Uterus (tissue), 4 donors: ENCODE measurements around the gene IL6ST. TPM values are rescaled to one million over a fixed set of nuclear protein-coding genes. Genes with fewer than 3 reads are reported as not detected.

ENCODE experiments used
- DNase-seq, 2 donors: peaks; one replicate each; pipeline ENCODE4 v3.0.0-alpha.2; 2019 to 2020
- H3K27ac ChIP-seq, 2 donors: fragments of 200-600 bp; sonication (generic); 1 replicate in 1 of 2; 2 replicates in 1 of 2; pipeline ENCODE4 v1.5.1; 2016 to 2018
- H3K27me3 ChIP-seq, 2 donors: fragments of 200-600 bp; sonication (generic); one replicate each; pipeline ENCODE4 v1.5.1; 2018 to 2019; ENCODE audit warnings: control low read depth in 1 of 2
- H3K36me3 ChIP-seq, 2 donors: fragments of 200-600 bp; sonication (generic); one replicate each; pipeline ENCODE4 v1.5.1; 2019; ENCODE audit warnings: control low read depth in 1 of 2
- H3K4me1 ChIP-seq, 2 donors: fragments of 200-600 bp; sonication (generic); one replicate each; pipeline ENCODE4 v1.5.1; 2018 to 2019; ENCODE audit warnings: control low read depth in 1 of 2
- H3K4me3 ChIP-seq, 2 donors: fragments of 200-600 bp; sonication (generic); 1 replicate in 1 of 2; 2 replicates in 1 of 2; pipeline ENCODE4 v1.5.1; 2018 to 2019; ENCODE audit warnings: mild to moderate bottlenecking in 1 of 2
- H3K9me3 ChIP-seq, 2 donors: fragments of 200-600 bp; sonication (generic); one replicate each; pipeline ENCODE4 v1.5.1; 2019; ENCODE audit warnings: control low read depth in 1 of 2
- POLR2A ChIP-seq, 2 donors: fragments of 450-650 bp; IDR thresholded peaks; one replicate each; pipeline ENCODE4 v1.6.1; 2016; ENCODE audit warnings: antibody characterized with exemption in 2 of 2, mild to moderate bottlenecking in 1 of 2, moderate library complexity in 1 of 2
- intact Hi-C: fragments of 100-400 bp; cut with DNase I; formaldehyde crosslinking; loops from one replicate; pipeline ENCODE4 v1.15.1; 2023; ENCODE audit warnings: low total_unique reads
- total RNA-seq, 4 donors: library from RNA; depleted of rRNA in 3 of 4; stranded (reverse); fragments of >200 nt in 3 of 4; gene quantifications; one replicate each; pipeline versions ENCODE4 v1.1.0 to v1.2.4, GENCODE V29; 2014 to 2023
- TF ChIP-seq, protein P1 (sequence below), 4 experiments: fragments of 200-600 bp in 2 of 4; fragments of 450-650 bp in 2 of 4; sonication (generic) in 2 of 4; IDR thresholded peaks; one replicate each; pipeline ENCODE4 v1.5.1; 2016 to 2019; ENCODE audit warnings: antibody characterized with exemption in 4 of 4, mild to moderate bottlenecking in 2 of 4, moderate library complexity in 1 of 4
- donor health status: DM: yes; HTN: yes; CAD: no.

The IL6ST gene
- total RNA-seq, 4 donors from 2014 or later: 147 to 414 (median 364) TPM

DNA sequence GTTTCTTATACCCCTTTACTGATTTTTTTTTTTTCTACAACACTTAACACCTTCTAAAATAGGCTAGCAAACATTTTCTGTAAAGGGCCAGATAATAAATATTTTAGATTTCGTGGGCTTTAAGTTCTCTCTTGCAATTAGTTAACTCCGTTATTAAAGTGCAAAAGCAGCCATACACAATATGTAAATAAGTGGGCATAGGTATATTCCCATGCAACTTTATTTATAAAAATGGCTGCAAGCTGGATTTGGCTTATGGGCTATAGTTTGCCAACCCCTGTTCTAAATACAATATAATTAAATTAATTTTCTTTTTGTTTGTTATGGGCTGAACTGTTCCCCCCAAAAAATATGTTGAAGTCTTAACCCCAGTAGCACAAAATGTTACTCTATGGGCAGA, 10.8 kb downstream of the IL6ST start:
- H3K4me3 ChIP-seq: no peak overlapping the region
- no peaks in the 10 kb centered on the region for H3K27me3 ChIP-seq
- no peaks in the 10 kb centered on the region for H3K4me1 ChIP-seq
- no peak for DNase-seq
- intact Hi-C loops: no loop called here
- no peaks in the 10 kb centered on the region for H3K9me3 ChIP-seq
- H3K27ac ChIP-seq: no peak overlapping the region
- no peak for TF ChIP-seq POLR2A (IDR thresholded peaks at IDR 0.05)
- TF ChIP-seq, protein P1, sequence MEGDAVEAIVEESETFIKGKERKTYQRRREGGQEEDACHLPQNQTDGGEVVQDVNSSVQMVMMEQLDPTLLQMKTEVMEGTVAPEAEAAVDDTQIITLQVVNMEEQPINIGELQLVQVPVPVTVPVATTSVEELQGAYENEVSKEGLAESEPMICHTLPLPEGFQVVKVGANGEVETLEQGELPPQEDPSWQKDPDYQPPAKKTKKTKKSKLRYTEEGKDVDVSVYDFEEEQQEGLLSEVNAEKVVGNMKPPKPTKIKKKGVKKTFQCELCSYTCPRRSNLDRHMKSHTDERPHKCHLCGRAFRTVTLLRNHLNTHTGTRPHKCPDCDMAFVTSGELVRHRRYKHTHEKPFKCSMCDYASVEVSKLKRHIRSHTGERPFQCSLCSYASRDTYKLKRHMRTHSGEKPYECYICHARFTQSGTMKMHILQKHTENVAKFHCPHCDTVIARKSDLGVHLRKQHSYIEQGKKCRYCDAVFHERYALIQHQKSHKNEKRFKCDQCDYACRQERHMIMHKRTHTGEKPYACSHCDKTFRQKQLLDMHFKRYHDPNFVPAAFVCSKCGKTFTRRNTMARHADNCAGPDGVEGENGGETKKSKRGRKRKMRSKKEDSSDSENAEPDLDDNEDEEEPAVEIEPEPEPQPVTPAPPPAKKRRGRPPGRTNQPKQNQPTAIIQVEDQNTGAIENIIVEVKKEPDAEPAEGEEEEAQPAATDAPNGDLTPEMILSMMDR (IDR thresholded peaks at IDR 0.05): no peak
- no peaks in the 10 kb centered on the region for H3K36me3 ChIP-seq

DNA sequence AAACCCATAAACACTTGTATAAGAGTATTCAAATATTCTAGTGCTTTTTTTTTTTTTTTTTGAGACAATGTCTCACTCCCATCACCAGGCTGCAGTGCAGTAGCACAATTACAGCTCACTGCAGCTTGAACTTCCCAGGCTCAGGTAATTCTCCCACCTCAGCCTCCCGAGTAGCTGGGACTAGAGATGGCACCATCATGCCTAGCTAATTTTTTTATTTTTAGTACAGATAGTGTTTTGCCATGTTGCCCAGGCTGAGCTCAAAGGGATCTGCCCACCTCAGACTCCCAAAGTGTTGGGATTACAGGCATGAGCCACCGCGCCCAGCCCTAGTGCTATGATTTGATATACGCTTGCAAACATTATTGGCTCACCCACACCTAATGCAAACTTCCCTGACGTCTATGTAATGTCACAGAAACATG, 11.8 kb downstream of the IL6ST start:
- DNase-seq: no peak
- no peaks in the 10 kb centered on the region for H3K36me3 ChIP-seq
- H3K9me3 ChIP-seq: no peaks in the 10 kb centered on the region
- H3K27ac ChIP-seq: no peak overlapping the region
- peaks cover 0 to 1% of the 10 kb centered on the region in 2 donors for H3K4me1 ChIP-seq
- TF ChIP-seq, protein P1 (IDR thresholded peaks at IDR 0.05): no peak
- TF ChIP-seq POLR2A (IDR thresholded peaks at IDR 0.05): no peak
- no peaks in the 10 kb centered on the region for H3K27me3 ChIP-seq
- intact Hi-C loops: no loop called here
- no peak overlapping the region for H3K4me3 ChIP-seq

DNA sequence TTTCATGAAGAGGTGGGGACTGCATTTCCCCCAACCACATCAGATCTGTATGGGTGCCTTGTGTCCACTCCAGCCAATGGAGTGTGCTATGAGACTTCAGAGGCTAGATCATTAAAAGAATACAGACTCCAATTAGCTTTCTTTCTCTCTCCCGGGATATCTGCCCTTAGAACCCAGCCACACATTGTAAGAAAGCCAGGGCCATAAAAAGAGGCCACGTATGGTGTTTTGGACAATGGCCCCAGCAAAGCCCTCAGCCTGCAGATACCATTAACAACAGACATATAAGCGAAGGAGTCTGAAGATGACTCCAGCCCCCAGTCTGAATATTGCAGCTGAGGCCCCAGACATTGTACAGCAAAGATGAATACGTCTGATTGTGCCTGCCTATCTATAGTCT, 21.5 kb downstream of the IL6ST start:
- Histone ChIP-seq H3K9me3 (no peaks in the 10 kb centered on the region), H3K4me3 (no peak overlapping the region), H3K27ac (no peak overlapping the region), H3K27me3 (no peaks in the 10 kb centered on the region), H3K4me1 (peaks cover 0 to 7% of the 10 kb centered on the region in 2 donors), H3K36me3 (no peaks in the 10 kb centered on the region)
- no peak for TF ChIP-seq POLR2A (IDR thresholded peaks at IDR 0.05)
- TF ChIP-seq, protein P1 (IDR thresholded peaks at IDR 0.05): no peak
- intact Hi-C loops: no loop called here
- DNase-seq: no peak

DNA sequence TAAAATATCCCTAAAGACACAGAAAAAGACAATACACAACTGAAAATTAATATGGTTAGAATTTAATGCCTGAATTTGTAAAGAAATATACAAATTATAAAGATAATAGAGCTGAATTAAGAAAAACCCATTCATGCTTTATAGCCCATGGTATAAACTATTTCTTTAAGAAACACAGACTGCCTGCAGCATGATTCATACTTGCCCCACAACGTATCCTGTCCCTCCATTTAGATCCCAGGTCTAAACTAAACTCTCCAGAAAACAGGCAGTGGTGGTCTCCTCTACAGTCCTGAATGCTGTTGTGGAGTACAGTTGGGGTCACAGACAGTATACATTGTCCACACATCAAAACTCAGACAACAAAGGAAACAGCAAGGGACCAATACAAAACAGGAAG, 24.8 kb downstream of the IL6ST start:
- no peaks in the 10 kb centered on the region for H3K36me3 ChIP-seq
- intact Hi-C loops: no loop called here
- H3K27me3 ChIP-seq: no peaks in the 10 kb centered on the region
- no peak overlapping the region for H3K4me3 ChIP-seq
- H3K27ac ChIP-seq: no peak overlapping the region
- peaks cover 0 to 2% of the 10 kb centered on the region in 2 donors for H3K4me1 ChIP-seq
- no peak for DNase-seq
- no peaks in the 10 kb centered on the region for H3K9me3 ChIP-seq
- TF ChIP-seq POLR2A (IDR thresholded peaks at IDR 0.05): no peak
- TF ChIP-seq, protein P1 (IDR thresholded peaks at IDR 0.05): no peak

DNA sequence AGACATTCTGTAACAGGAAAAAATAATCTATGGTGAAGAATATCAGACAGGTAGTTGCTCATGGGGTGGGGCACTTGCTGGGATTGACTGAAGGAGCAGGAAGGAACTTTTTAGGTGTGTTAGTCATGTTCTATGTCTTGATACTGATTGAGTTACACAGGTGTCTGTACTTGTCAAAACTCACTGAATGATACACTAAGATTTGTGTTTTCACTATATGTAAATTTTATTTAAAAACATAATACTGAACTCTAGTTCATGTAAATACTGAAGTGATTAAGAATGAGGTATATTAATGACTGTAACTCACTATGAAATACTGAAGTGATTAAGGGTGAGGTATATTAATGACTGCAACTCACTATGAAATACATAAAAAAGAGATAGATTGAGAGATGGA, 28.5 kb downstream of the IL6ST start:
- H3K4me1 ChIP-seq: peaks cover 0 to 2% of the 10 kb centered on the region in 2 donors
- H3K9me3 ChIP-seq: no peaks in the 10 kb centered on the region
- H3K27me3 ChIP-seq: no peaks in the 10 kb centered on the region
- DNase-seq: no peak
- TF ChIP-seq POLR2A (IDR thresholded peaks at IDR 0.05): no peak
- TF ChIP-seq, protein P1 (IDR thresholded peaks at IDR 0.05): no peak
- no peak overlapping the region for H3K27ac ChIP-seq
- no peaks in the 10 kb centered on the region for H3K36me3 ChIP-seq
- H3K4me3 ChIP-seq: no peak overlapping the region
- intact Hi-C loops: no loop called here
